ENCODE measurements around the gene CCDC87.
A peak's percentile ranks its signal among the peaks of the same experiment; 100 is the strongest.
"Not testable (repeated sequence)": the region's sequence is repeated elsewhere in the genome, so short reads cannot be mapped to it uniquely, and the experiment has no call there.

The CCDC87 gene

GRCh38 chr11:66616379-66617154, 23.7 kb upstream of the CCDC87 start, which contains the start of gene RBM14:
TSS of gene RBM14 (plus strand) at chr11:66616630. CDS start at chr11:66616721, 91 bp downstream.
- DNase-seq, result peak; percentile 98

- no peak for DNase-seq
Observed at GRCh38 chr11:66614073-66614472, 21.2 kb upstream of the CCDC87 start.

GRCh38 chr11:66612458-66612857, 19.6 kb upstream of the CCDC87 start:
- no peak for DNase-seq

- DNase-seq, result no peak
Observed at GRCh38 chr11:66609721-66610617, 17.1 kb upstream of the CCDC87 start.

GRCh38 chr11:66607126-66607834, 14.4 kb upstream of the CCDC87 start:
- no peak for DNase-seq

- not testable (repeated sequence) for DNase-seq
Observed at GRCh38 chr11:66606608-66607007, 13.7 kb upstream of the CCDC87 start.

- DNase-seq, result no peak
Observed at GRCh38 chr11:66604155-66604554, 11.3 kb upstream of the CCDC87 start.

GRCh38 chr11:66603072-66603471, 10.2 kb upstream of the CCDC87 start:
- no peak for DNase-seq

GRCh38 chr11:66600631-66601233, 7.9 kb upstream of the CCDC87 start:
- DNase-seq, result no peak

- DNase-seq, result no peak
Observed at GRCh38 chr11:66600219-66600618, 7.4 kb upstream of the CCDC87 start.

- no peak for DNase-seq
Observed at GRCh38 chr11:66598993-66599392, 6.1 kb upstream of the CCDC87 start.

GRCh38 chr11:66595245-66595904, 2.5 kb upstream of the CCDC87 start:
- DNase-seq, result peak; percentile 17

GRCh38 chr11:66593650-66594049, 787 bp upstream of the CCDC87 start:
- no peak for DNase-seq

- no peak for DNase-seq
Observed at GRCh38 chr11:66593303-66593635, 406 bp upstream of the CCDC87 start.

- DNase-seq, result no peak
Observed at GRCh38 chr11:66591175-66591574, 1.7 kb downstream of the CCDC87 start.

- DNase-seq, result no peak
Observed at GRCh38 chr11:66589996-66590675, 2.7 kb downstream of the CCDC87 start.

- DNase-seq, result not testable (repeated sequence)
Observed at GRCh38 chr11:66589315-66589714, 3.5 kb downstream of the CCDC87 start.

GRCh38 chr11:66586136-66586535, 6.7 kb downstream of the CCDC87 start:
- DNase-seq, result no peak

GRCh38 chr11:66585447-66585846, 7.4 kb downstream of the CCDC87 start:
- not testable (repeated sequence) for DNase-seq

- not testable (repeated sequence) for DNase-seq
Observed at GRCh38 chr11:66582565-66583147, 10.2 kb downstream of the CCDC87 start.

- no peak for DNase-seq
Observed at GRCh38 chr11:66581261-66581660, 11.6 kb downstream of the CCDC87 start.

All from NCI-H1105 (cell line).